ENCODE results near the gene CBL. TPM values are rescaled to one million over a fixed set of nuclear protein-coding genes. Genes with fewer than 3 reads are reported as not detected.

CBL gene
- total RNA-seq, 1 donor: 9.0 TPM

DNA sequence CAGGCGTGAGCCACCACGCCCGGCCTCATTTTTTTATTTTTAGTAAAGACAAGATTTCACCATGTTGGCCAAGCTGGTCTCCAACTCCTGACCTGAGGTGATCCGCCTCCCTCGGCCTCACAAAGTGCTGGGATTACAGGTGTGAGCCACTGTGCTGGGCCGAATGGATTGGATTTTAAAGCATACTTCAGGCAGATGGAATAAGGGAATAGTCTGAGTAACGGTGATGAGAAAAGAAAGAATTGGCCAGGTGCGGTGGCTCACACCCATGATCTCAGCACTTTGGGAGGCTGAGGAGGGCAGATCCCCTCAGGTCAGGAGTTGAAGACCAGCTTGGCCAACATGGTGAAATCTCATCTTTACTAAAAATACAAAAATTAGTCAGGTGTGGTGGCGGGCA lies 2.1 kb upstream of the CBL start:
- H3K36me3 ChIP-seq (ENCODE audit: insufficient read depth, low read length): no peaks in the 10 kb centered on the region
- H3K4me3 ChIP-seq (ENCODE audit: insufficient read depth, low read length): no peak overlapping the region
- no peak overlapping the region for H2AFZ ChIP-seq (ENCODE audit: low read length)
- H3K27me3 ChIP-seq (ENCODE audit: insufficient read depth, low read length): no peaks in the 10 kb centered on the region
- H3K4me1 ChIP-seq (ENCODE audit: insufficient read depth, low read length): peaks cover 14% of the 10 kb centered on the region
- TF ChIP-seq CTCF (IDR thresholded peaks at IDR 0.05; ENCODE audit: extremely low read depth, low read depth, low read length): no peak
- no peak for DNase-seq (ENCODE audit: insufficient read length, low spot score, missing footprints)
- H4K20me1 ChIP-seq (ENCODE audit: insufficient read depth, low read length): peaks cover 13% of the 10 kb centered on the region
- H3K27ac ChIP-seq (ENCODE audit: low read depth, low read length): no peak overlapping the region
- H3K9me3 ChIP-seq (ENCODE audit: low read depth, low read length): no peaks in the 10 kb centered on the region
- peaks cover 27% of the 10 kb centered on the region for H3K79me2 ChIP-seq (ENCODE audit: insufficient read depth, low read length)
- no peak overlapping the region for H3K4me2 ChIP-seq (ENCODE audit: insufficient read depth, low read length)

DNA sequence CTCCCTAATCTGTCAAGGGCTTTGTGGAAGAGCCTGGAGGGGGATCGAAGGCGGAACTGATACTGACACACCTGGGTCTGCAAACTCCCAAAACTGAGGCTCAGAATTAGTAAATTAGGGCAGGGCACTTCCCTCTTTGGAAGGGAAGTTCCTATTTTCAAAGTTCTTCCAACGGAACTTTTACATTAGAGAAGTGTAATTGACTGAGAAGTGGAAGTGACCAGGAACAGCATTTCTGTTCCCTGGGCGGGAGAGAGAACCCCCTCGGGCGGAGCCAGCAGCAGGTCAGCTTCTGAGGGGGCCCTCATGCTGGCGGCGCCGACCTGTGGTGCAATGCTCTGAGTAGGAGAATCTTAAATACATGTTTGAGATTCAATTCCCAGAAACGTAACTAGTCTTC lies 1.1 kb upstream of the CBL start:
- peak; percentile 26 for DNase-seq (ENCODE audit: insufficient read length, low spot score, missing footprints)
- H3K4me2 ChIP-seq (ENCODE audit: insufficient read depth, low read length): peak overlapping the region; percentile 99
- H3K27me3 ChIP-seq (ENCODE audit: insufficient read depth, low read length): no peaks in the 10 kb centered on the region
- H4K20me1 ChIP-seq (ENCODE audit: insufficient read depth, low read length): peaks cover 20% of the 10 kb centered on the region
- no peaks in the 10 kb centered on the region for H3K9me3 ChIP-seq (ENCODE audit: low read depth, low read length)
- no peaks in the 10 kb centered on the region for H3K36me3 ChIP-seq (ENCODE audit: insufficient read depth, low read length)
- peaks cover 14% of the 10 kb centered on the region for H3K4me1 ChIP-seq (ENCODE audit: insufficient read depth, low read length)
- TF ChIP-seq CTCF (IDR thresholded peaks at IDR 0.05; ENCODE audit: extremely low read depth, low read depth, low read length): no peak
- peaks cover 37% of the 10 kb centered on the region for H3K79me2 ChIP-seq (ENCODE audit: insufficient read depth, low read length)
- peak overlapping the region; percentile 97 for H3K4me3 ChIP-seq (ENCODE audit: insufficient read depth, low read length)
- H3K27ac ChIP-seq (ENCODE audit: low read depth, low read length): no peak overlapping the region
- H2AFZ ChIP-seq (ENCODE audit: low read length): peak overlapping the region; percentile 98

DNA sequence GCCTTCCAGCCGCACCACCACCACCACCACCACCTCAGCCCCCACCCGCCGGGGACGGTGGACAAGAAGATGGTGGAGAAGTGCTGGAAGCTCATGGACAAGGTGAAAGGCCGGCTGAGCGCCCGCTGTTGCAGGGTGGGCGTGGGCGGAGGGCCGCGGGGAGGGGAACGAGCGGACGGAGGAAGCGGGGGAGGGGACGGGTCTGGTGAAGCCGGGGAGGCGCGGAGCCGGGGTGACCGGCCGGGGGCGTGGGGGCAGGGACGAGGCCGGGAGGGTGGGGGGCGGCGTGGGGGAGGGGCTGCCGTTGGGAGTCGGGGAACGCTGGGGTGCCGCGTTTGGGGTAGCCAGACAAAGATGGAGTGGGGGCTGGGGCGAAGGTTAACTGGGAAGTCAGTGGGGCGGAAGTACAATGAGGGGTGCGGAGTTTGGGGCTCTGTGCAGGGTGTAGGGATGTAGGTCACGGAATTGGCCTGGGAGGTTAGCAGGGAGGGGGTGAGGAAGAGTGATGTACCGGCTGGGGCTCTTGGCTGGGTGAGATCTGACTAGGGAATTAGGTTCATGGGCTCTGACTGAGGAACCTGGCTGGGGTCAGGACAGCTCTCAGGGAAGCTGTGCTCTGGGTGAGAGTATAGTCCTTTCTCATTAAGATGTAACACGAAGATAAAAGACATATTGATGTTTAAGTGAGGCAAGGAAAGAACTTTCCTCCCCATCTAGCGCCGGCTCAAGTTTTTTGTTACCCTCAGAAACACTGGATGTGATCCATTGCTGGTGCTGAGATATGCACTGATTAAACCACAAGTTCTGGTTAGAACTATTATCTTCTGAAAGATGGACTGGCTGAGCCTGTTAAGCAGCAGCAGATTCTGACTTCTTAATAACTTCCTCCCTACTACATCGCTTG lies 624 bp downstream of the CBL start:
- H3K9me3 ChIP-seq (ENCODE audit: low read depth, low read length): no peaks in the 10 kb centered on the region
- peak overlapping the region; percentile 77 for H2AFZ ChIP-seq (ENCODE audit: low read length)
- H3K4me1 ChIP-seq (ENCODE audit: insufficient read depth, low read length): peaks cover 14% of the 10 kb centered on the region
- H3K27me3 ChIP-seq (ENCODE audit: insufficient read depth, low read length): no peaks in the 10 kb centered on the region
- no peak for TF ChIP-seq CTCF (IDR thresholded peaks at IDR 0.05; ENCODE audit: extremely low read depth, low read depth, low read length)
- peaks cover 25% of the 10 kb centered on the region for H4K20me1 ChIP-seq (ENCODE audit: insufficient read depth, low read length)
- H3K27ac ChIP-seq (ENCODE audit: low read depth, low read length): peak overlapping the region; percentile 19
- DNase-seq (ENCODE audit: insufficient read length, low spot score, missing footprints): peak; percentile 93
- no peaks in the 10 kb centered on the region for H3K36me3 ChIP-seq (ENCODE audit: insufficient read depth, low read length)
- H3K4me3 ChIP-seq (ENCODE audit: insufficient read depth, low read length): peak overlapping the region; percentile 97
- peak overlapping the region; percentile 84 for H3K4me2 ChIP-seq (ENCODE audit: insufficient read depth, low read length)
- peaks cover 53% of the 10 kb centered on the region for H3K79me2 ChIP-seq (ENCODE audit: insufficient read depth, low read length)

- TF ChIP-seq CTCF (IDR thresholded peaks at IDR 0.05; ENCODE audit: extremely low read depth, low read depth, low read length): no peak
- peak overlapping the region; percentile 97 for H3K4me3 ChIP-seq (ENCODE audit: insufficient read depth, low read length)
- no peak for DNase-seq (ENCODE audit: insufficient read length, low spot score, missing footprints)
- peaks cover 14% of the 10 kb centered on the region for H3K4me1 ChIP-seq (ENCODE audit: insufficient read depth, low read length)
- peaks cover 55% of the 10 kb centered on the region for H3K79me2 ChIP-seq (ENCODE audit: insufficient read depth, low read length)
- no peaks in the 10 kb centered on the region for H3K36me3 ChIP-seq (ENCODE audit: insufficient read depth, low read length)
- peaks cover 25% of the 10 kb centered on the region for H4K20me1 ChIP-seq (ENCODE audit: insufficient read depth, low read length)
- H3K27me3 ChIP-seq (ENCODE audit: insufficient read depth, low read length): no peaks in the 10 kb centered on the region
- peak overlapping the region; percentile 84 for H3K4me2 ChIP-seq (ENCODE audit: insufficient read depth, low read length)
- no peaks in the 10 kb centered on the region for H3K9me3 ChIP-seq (ENCODE audit: low read depth, low read length)
- H2AFZ ChIP-seq (ENCODE audit: low read length): no peak overlapping the region
- peak overlapping the region; percentile 19 for H3K27ac ChIP-seq (ENCODE audit: low read depth, low read length)
Measured at GRCh38 chr11:119207415-119207960, 1.3 kb downstream of the CBL start.

Data from osteoblast (primary cell).